Endothelial cell of umbilical vein (primary cell): ENCODE measurements around the gene AKNAD1. TPM values are rescaled to one million over a fixed set of nuclear protein-coding genes. Genes with fewer than 3 reads are reported as not detected.

Source experiments
- BruUV-seq: library from RNA; stranded (reverse); fragments of 400-500 nt; replicated peaks from 2 replicates; lab custom pipeline; 2021; lab: Mats Ljungman, UMichigan
- CTCF ChIA-PET: fragments of 300-600, 350-600 bp; sonication (Branson Sonifier 250); formaldehyde crosslinking; loops from one replicate; lab custom pipeline; 2021; ENCODE audit warnings: antibody characterized with exemption, inconsistent platforms; lab: Charles Lee
- POLR2A ChIA-PET: fragments of 300-600, 350-600 bp; sonication (Branson Sonifier 250); formaldehyde crosslinking; loops from one replicate; lab custom pipeline; 2021; ENCODE audit warnings: antibody characterized with exemption, inconsistent platforms; lab: Charles Lee
- DNase-seq: peaks from one replicate; pipeline ENCODE4 v3.0.0-alpha.2; 2011; ENCODE audit warnings: low read depth, low spot score
- FAIRE-seq: peaks from 2 replicates; lab custom pipeline; 2011; peaks lifted over from hg19 to GRCh38; lab: Jason Lieb, UNC
- H2AFZ ChIP-seq: 2 replicates; pipeline ENCODE4 v1.6.0; 2012; ENCODE audit warnings: low read depth, low read length, control low read depth, inconsistent platforms
- H3K27ac ChIP-seq: 2 replicates; pipeline ENCODE4 v1.5.1; 2011; ENCODE audit warnings: low read depth, mild to moderate bottlenecking, control low read depth, low read length, moderate library complexity; ENCODE audit not compliant: insufficient read depth
- H3K27me3 ChIP-seq, 2 experiments: 2 replicates each; pipeline versions ENCODE4 v1.6.0 to v1.6.1; 2011; ENCODE audit warnings: low read length in 2 of 2, mixed read lengths in 1 of 2; ENCODE audit not compliant: control insufficient read depth in 2 of 2, insufficient read depth in 2 of 2
- H3K36me3 ChIP-seq, 2 experiments: 2 replicates in 1 of 2; 3 replicates in 1 of 2; pipeline ENCODE4 v1.5.1; 2011; ENCODE audit warnings: low read length in 2 of 2, mild to moderate bottlenecking in 1 of 2, moderate library complexity in 1 of 2; ENCODE audit not compliant: control insufficient read depth in 2 of 2, insufficient read depth in 2 of 2; ENCODE audit errors: extremely low read depth in 1 of 2
- H3K4me1 ChIP-seq: 3 replicates; pipeline ENCODE4 v1.5.1; 2011; ENCODE audit warnings: mild to moderate bottlenecking, low read length; ENCODE audit not compliant: control insufficient read depth, insufficient read depth; ENCODE audit errors: extremely low read depth
- H3K4me2 ChIP-seq: 2 replicates; pipeline ENCODE4 v1.6.1; 2011; ENCODE audit warnings: low read length, control low read depth, mixed read lengths; ENCODE audit not compliant: insufficient read depth
- H3K4me3 ChIP-seq, 3 experiments: fragments of 200-600 bp in 1 of 3; sonication (generic), shearing (Covaris generic) in 1 of 3; replicated peaks in 1 of 3; 2 replicates each; pipeline ENCODE4 v1.5.1; 2011 to 2016; ENCODE audit warnings: control low read depth in 3 of 3, low read length in 3 of 3, mild to moderate bottlenecking in 2 of 3, inconsistent platforms in 1 of 3, low read depth in 1 of 3, moderate library complexity in 1 of 3; ENCODE audit not compliant: insufficient read depth in 1 of 3
- H3K79me2 ChIP-seq: 2 replicates; pipeline ENCODE4 v1.6.0; 2012; ENCODE audit warnings: low read length, inconsistent platforms; ENCODE audit not compliant: control insufficient read depth, insufficient read depth
- H3K9ac ChIP-seq: replicated peaks from 2 replicates; pipeline ENCODE3; 2011; ENCODE audit warnings: low read length, control low read depth; ENCODE audit not compliant: insufficient read depth; ENCODE audit errors: extremely low read depth
- H3K9me1 ChIP-seq: replicated peaks from 3 replicates; pipeline ENCODE4 v1.6.0; 2011; ENCODE audit warnings: mild to moderate bottlenecking, low read length; ENCODE audit not compliant: control insufficient read depth, insufficient read depth; ENCODE audit errors: extremely low read depth
- H3K9me3 ChIP-seq: replicated peaks from 2 replicates; pipeline ENCODE4 v1.5.1; 2012; ENCODE audit warnings: low read length, inconsistent platforms; ENCODE audit not compliant: control insufficient read depth, insufficient read depth
- H4K20me1 ChIP-seq: replicated peaks from 2 replicates; pipeline ENCODE3; 2011; ENCODE audit warnings: mild to moderate bottlenecking, low read length; ENCODE audit not compliant: control insufficient read depth, insufficient read depth; ENCODE audit errors: extremely low read depth
- EZH2 ChIP-seq: IDR thresholded peaks from 2 replicates; pipeline ENCODE4 v1.6.1; 2012; ENCODE audit warnings: borderline replicate concordance, low read depth, mild to moderate bottlenecking, moderate library complexity, low read length, inconsistent platforms; ENCODE audit not compliant: severe bottlenecking
- FOS ChIP-seq: IDR thresholded peaks from 2 replicates; pipeline ENCODE4 v1.6.1; 2011; ENCODE audit warnings: mild to moderate bottlenecking, low read length, moderate library complexity, borderline replicate concordance; ENCODE audit not compliant: insufficient read depth
- GATA2 ChIP-seq: IDR thresholded peaks from 2 replicates; pipeline ENCODE4 v1.7.0; 2011; ENCODE audit warnings: low read depth, mild to moderate bottlenecking, moderate library complexity, mixed read lengths, low read length; ENCODE audit not compliant: insufficient read length, insufficient read depth
- JUN ChIP-seq: IDR thresholded peaks from 2 replicates; pipeline ENCODE4 v1.6.1; 2011; ENCODE audit warnings: borderline replicate concordance, low read depth; ENCODE audit not compliant: insufficient read length, insufficient read depth
- MAX ChIP-seq: IDR thresholded peaks from 2 replicates; pipeline ENCODE4 v1.6.1; 2011; ENCODE audit not compliant: insufficient read depth, insufficient read length
- MYC ChIP-seq: IDR thresholded peaks from one replicate; pipeline ENCODE4 v1.6.1; 2011; ENCODE audit warnings: mild to moderate bottlenecking, low read depth, low read length
- POLR2A ChIP-seq: IDR thresholded peaks from 2 replicates; pipeline ENCODE4 v1.6.1; 2012; ENCODE audit warnings: low read depth, mild to moderate bottlenecking, control low read depth, low read length
- POLR2AphosphoS5 ChIP-seq: IDR thresholded peaks from 2 replicates; pipeline ENCODE4 v1.6.1; 2012; ENCODE audit warnings: low read depth, mild to moderate bottlenecking, control low read depth, low read length, moderate library complexity; ENCODE audit not compliant: insufficient read depth
- dilution Hi-C: fragments of 300-500 bp; cut with MboI; formaldehyde crosslinking; loops from one replicate; pipeline ENCODE4 v1.15.0; 2019; ENCODE audit warnings: low sequenced_read_pairs; ENCODE audit not compliant: extremely low pct_ligation_motif_present
- intact Hi-C: fragments of 100-400 bp; cut with micrococcal nuclease; formaldehyde crosslinking; loops from one replicate; pipeline ENCODE4 v1.10.0; 2022
- polyA plus RNA-seq, 4 experiments: library from polyadenylated mRNA; depleted of rRNA in 3 of 4; stranded (reverse) in 3 of 4; unstranded in 1 of 4; fragments of >200 nt; gene quantifications; 2 replicates each; pipeline versions ENCODE4 v1.2.1 to v1.2.3, GENCODE V29; 2011 to 2012; ENCODE audit warnings: missing spikeins in 1 of 4
- total RNA-seq: library from RNA; stranded (reverse); gene quantifications from 2 replicates; pipeline ENCODE4 v1.2.3, GENCODE V29; 2021
- TF ChIP-seq, protein P1 (sequence below), 2 donors: IDR thresholded peaks; 1 replicate in 1 of 2; 2 replicates in 1 of 2; pipeline ENCODE4 v1.5.1; 2011; ENCODE audit warnings: low read length in 2 of 2, mild to moderate bottlenecking in 2 of 2, moderate library complexity in 2 of 2, control low read depth in 1 of 2, inconsistent platforms in 1 of 2, low read depth in 1 of 2; ENCODE audit not compliant: insufficient read depth in 1 of 2; ENCODE audit errors: extremely low read depth in 1 of 2

The AKNAD1 gene
- total and polyA plus RNA-seq, 2 donors (not counting 3 experiments of a cell fraction or from before 2014, with no cell fraction given), result not detected

DNA sequence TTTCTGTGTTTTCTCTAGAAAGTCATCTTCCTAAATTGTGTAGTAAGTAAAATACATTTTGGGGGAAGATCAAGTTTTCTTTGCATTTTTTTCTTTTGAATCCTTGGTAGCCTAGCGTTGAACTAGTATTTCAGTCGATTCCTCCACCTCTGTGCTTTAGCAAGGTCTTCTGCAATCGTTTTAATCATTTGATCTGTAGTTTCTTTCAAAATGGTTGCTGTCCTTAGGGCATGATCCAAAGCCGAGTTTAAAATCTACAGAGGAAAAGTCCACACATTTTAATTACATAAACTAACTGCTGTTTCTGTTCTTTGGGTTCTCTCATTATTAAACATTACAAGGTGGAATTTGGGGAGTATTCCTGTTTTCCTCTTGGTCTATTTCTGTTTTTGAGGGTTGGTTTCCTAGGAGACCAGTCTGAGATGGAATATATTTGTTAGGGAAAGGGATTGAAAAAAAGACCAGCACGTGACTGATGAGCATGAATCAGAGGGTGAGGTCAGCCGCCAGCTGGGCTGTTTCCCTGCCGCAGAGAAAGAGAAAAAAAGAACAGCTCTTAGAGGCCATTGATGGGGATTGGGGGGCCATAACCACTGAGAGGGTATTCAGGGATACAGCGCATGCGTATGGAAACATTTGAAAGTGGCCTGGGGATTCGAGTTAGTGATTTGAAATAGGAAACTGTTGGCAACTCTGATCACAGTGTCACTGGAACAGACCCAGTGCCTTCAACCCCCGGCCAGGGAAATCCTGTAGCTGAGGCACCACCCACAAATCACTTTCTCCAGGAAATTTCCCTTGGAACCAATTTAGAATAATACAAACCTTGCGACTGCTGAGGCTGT lies 40.6 kb downstream of the AKNAD1 start:
- intact Hi-C loops (loop anchor here (1.0 to 5.0 kb wide), 4 partner anchors 14 to 146 kb away; partner anchors contain the start of genes CLCC1, PRPF38B and STXBP3), dilution Hi-C loops (no loop called here)
- H3K4me3 ChIP-seq, result peak overlapping the region in 1 of 3 experiments; percentile 17
- H3K79me2 ChIP-seq, result no peaks in the 10 kb centered on the region
- peak overlapping the region; percentile 87 for H3K9ac ChIP-seq
- H3K36me3 ChIP-seq, result no peaks in the 10 kb centered on the region
- H3K27ac ChIP-seq, result peak overlapping the region; percentile 91
- FAIRE-seq (peak; percentile 83), DNase-seq (peak; percentile 98)
- CTCF ChIA-PET, result interaction anchor here (0.6 to 2.3 kb wide), 12 partner anchors 10 to 82 kb away, joined by 3 to 35 read pairs (median 4); no protein-coding TSS in a partner anchor
- peak overlapping the region; percentile 86 for H2AFZ ChIP-seq
- POLR2A ChIA-PET, result interaction anchor here (1.0 to 1.5 kb wide), 4 partner anchors 10 to 146 kb away, joined by 3 to 4 read pairs (median 4); no protein-coding TSS in a partner anchor
- H3K27me3 ChIP-seq, result no peaks in the 10 kb centered on the region
- peaks cover 12% of the 10 kb centered on the region for H3K4me1 ChIP-seq
- no peaks in the 10 kb centered on the region for H3K9me3 ChIP-seq
- peak overlapping the region; percentile 74 for H3K4me2 ChIP-seq
- TF ChIP-seq EZH2 (no peak), MYC (no peak), POLR2AphosphoS5 (peak; percentile 24), MAX (peak; percentile 93), JUN (peak; percentile 89), FOS (peak; percentile 93), POLR2A (peak; percentile 42), GATA2 (no peak)
- TF ChIP-seq, protein P1, sequence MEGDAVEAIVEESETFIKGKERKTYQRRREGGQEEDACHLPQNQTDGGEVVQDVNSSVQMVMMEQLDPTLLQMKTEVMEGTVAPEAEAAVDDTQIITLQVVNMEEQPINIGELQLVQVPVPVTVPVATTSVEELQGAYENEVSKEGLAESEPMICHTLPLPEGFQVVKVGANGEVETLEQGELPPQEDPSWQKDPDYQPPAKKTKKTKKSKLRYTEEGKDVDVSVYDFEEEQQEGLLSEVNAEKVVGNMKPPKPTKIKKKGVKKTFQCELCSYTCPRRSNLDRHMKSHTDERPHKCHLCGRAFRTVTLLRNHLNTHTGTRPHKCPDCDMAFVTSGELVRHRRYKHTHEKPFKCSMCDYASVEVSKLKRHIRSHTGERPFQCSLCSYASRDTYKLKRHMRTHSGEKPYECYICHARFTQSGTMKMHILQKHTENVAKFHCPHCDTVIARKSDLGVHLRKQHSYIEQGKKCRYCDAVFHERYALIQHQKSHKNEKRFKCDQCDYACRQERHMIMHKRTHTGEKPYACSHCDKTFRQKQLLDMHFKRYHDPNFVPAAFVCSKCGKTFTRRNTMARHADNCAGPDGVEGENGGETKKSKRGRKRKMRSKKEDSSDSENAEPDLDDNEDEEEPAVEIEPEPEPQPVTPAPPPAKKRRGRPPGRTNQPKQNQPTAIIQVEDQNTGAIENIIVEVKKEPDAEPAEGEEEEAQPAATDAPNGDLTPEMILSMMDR (IDR thresholded peaks at IDR 0.05; ENCODE audit: extremely low read depth in 1 of 2, insufficient read depth in 1 of 2, low read depth in 1 of 2, low read length in 2 of 2), result no peak
- no peaks in the 10 kb centered on the region for H3K9me1 ChIP-seq
- BruUV-seq, result TSS peak; percentile 92
- H4K20me1 ChIP-seq, result no peaks in the 10 kb centered on the region
